ENCODE measurements around the gene STMN3.
"Not testable (repeated sequence)": the region's sequence is repeated elsewhere in the genome, so short reads cannot be mapped to it uniquely, and the experiment has no call there.

- TF ChIP-seq EZH2phosphoT487 (IDR thresholded peaks at IDR 0.05; ENCODE audit: borderline replicate concordance, low read length); CTCF (conservative IDR thresholded peaks at IDR 0.05; ENCODE audit: low read depth, low read length); EZH2 (IDR thresholded peaks at IDR 0.05; ENCODE audit: low read length, unreplicated experiment): not testable (repeated sequence)
Observed at GRCh38 chr20:63650486-63650885, 2.7 kb downstream of the STMN3 start.

All from PC-3 (cell line).